Trophoblast cell (in vitro differentiated cells and primary cell): ENCODE measurements around the gene FUT7.

ENCODE experiments used
- DNase-seq, 2 donors: peaks; one replicate each; pipeline ENCODE4 v3.0.0-alpha.2; 2016
- H2AFZ ChIP-seq: 2 replicates; pipeline ENCODE4 v1.6.1; 2013; ENCODE audit warnings: low read length, moderate library complexity, mild to moderate bottlenecking; ENCODE audit not compliant: insufficient read depth, poor library complexity
- H2AK5ac ChIP-seq: 2 replicates; pipeline ENCODE4 v1.6.1; 2013; ENCODE audit warnings: mild to moderate bottlenecking, low read length
- H2BK120ac ChIP-seq: 2 replicates; pipeline ENCODE4 v1.6.1; 2013; ENCODE audit warnings: low read length, mild to moderate bottlenecking, moderate library complexity; ENCODE audit not compliant: insufficient read depth, poor library complexity
- H2BK12ac ChIP-seq: 2 replicates; pipeline ENCODE4 v1.6.1; 2013; ENCODE audit warnings: mild to moderate bottlenecking, low read length, moderate library complexity
- H2BK5ac ChIP-seq: 2 replicates; pipeline ENCODE4 v1.6.1; 2013; ENCODE audit warnings: low read length, low read depth, moderate library complexity, mild to moderate bottlenecking; ENCODE audit not compliant: poor library complexity
- H3K14ac ChIP-seq: 2 replicates; pipeline ENCODE4 v1.6.1; 2013; ENCODE audit warnings: mild to moderate bottlenecking, low read length
- H3K18ac ChIP-seq: 2 replicates; pipeline ENCODE4 v1.6.1; 2013; ENCODE audit warnings: mild to moderate bottlenecking, low read length
- H3K23ac ChIP-seq: 2 replicates; pipeline ENCODE4 v1.6.1; 2013; ENCODE audit warnings: low read length
- H3K27ac ChIP-seq: 2 replicates; pipeline ENCODE4 v1.5.1; 2013; ENCODE audit warnings: low read depth, mild to moderate bottlenecking, inconsistent platforms, low read length, moderate library complexity
- H3K27me3 ChIP-seq: 2 replicates; pipeline ENCODE4 v1.6.1; 2013; ENCODE audit warnings: inconsistent platforms, mild to moderate bottlenecking, low read length, moderate library complexity; ENCODE audit not compliant: insufficient read depth
- H3K36me3 ChIP-seq, 2 experiments: 1 replicate in 1 of 2; 2 replicates in 1 of 2; pipeline ENCODE4 v1.6.1; 2013; ENCODE audit warnings: low read length in 2 of 2, mild to moderate bottlenecking in 2 of 2, moderate library complexity in 1 of 2; ENCODE audit not compliant: insufficient read depth in 2 of 2, control insufficient read depth in 1 of 2
- H3K4ac ChIP-seq: 2 replicates; pipeline ENCODE4 v1.6.1; 2013; ENCODE audit warnings: low read depth, mild to moderate bottlenecking, low read length, moderate library complexity
- H3K4me1 ChIP-seq, 2 experiments: 1 replicate in 1 of 2; 2 replicates in 1 of 2; pipeline ENCODE4 v1.6.1; 2013; ENCODE audit warnings: low read length in 2 of 2, mild to moderate bottlenecking in 2 of 2, moderate library complexity in 1 of 2; ENCODE audit not compliant: insufficient read depth in 2 of 2, control insufficient read depth in 1 of 2
- H3K4me2 ChIP-seq: 2 replicates; pipeline ENCODE4 v1.6.1; 2013; ENCODE audit warnings: inconsistent platforms, mild to moderate bottlenecking, low read length, moderate library complexity
- H3K4me3 ChIP-seq: 2 replicates; pipeline ENCODE4 v1.5.1; 2013; ENCODE audit warnings: mild to moderate bottlenecking, low read depth, low read length, inconsistent platforms
- H3K79me1 ChIP-seq: one replicate; pipeline ENCODE4 v1.6.1; 2013; ENCODE audit warnings: low read length
- H3K79me2 ChIP-seq: 2 replicates; pipeline ENCODE4 v1.6.1; 2013; ENCODE audit warnings: low read length, mild to moderate bottlenecking; ENCODE audit not compliant: control insufficient read depth, insufficient read depth, poor library complexity
- H3K9ac ChIP-seq: 2 replicates; pipeline ENCODE4 v1.6.1; 2013; ENCODE audit warnings: mild to moderate bottlenecking, low read length
- H3K9me3 ChIP-seq: 2 replicates; pipeline ENCODE4 v1.6.1; 2013; ENCODE audit warnings: low read depth, mild to moderate bottlenecking, control low read depth, inconsistent platforms, low read length; ENCODE audit not compliant: insufficient read depth
- H4K12ac ChIP-seq: 2 replicates; pipeline ENCODE4 v1.6.1; 2013; ENCODE audit warnings: low read depth, mild to moderate bottlenecking, low read length, moderate library complexity
- H4K8ac ChIP-seq: 2 replicates; pipeline ENCODE4 v1.6.1; 2013; ENCODE audit warnings: low read depth, mild to moderate bottlenecking, low read length, moderate library complexity
- H4K91ac ChIP-seq: one replicate; pipeline ENCODE4 v1.6.1; 2013; ENCODE audit warnings: low read depth, mild to moderate bottlenecking, low read length, moderate library complexity
- WGBS: extraction: QIAGEN DNeasy Blood & Tissue Kit; methylation state at CpG from one replicate; pipeline ENCODE4 v1.1.7; 2013; ENCODE audit warnings: missing lambda C conversion rate; ENCODE audit not compliant: insufficient read length, insufficient coverage; ENCODE audit errors: extremely low coverage; 5-methylcytosine and 5-hydroxymethylcytosine counted together

FUT7 gene

GRCh38 chr9:137021568-137021978 lies 10.3 kb downstream of the FUT7 start:
- Histone ChIP-seq H2BK5ac (no peak overlapping the region), H3K79me2 (no peaks in the 10 kb centered on the region), H3K36me3 (no peaks in the 10 kb centered on the region), H4K12ac (no peak overlapping the region), H3K4me1 (no peaks in the 10 kb centered on the region), H3K27me3 (no peaks in the 10 kb centered on the region), H3K79me1 (no peaks in the 10 kb centered on the region), H4K8ac (no peak overlapping the region), H3K4me3 (no peak overlapping the region), H3K4ac (no peak overlapping the region), H2AFZ (no peak overlapping the region), H3K9me3 (peaks cover 10% of the 10 kb centered on the region), H4K91ac (no peak overlapping the region), H3K27ac (no peak overlapping the region), H2BK12ac (no peak overlapping the region), H3K14ac (no peak overlapping the region), H2AK5ac (no peak overlapping the region), H2BK120ac (no peak overlapping the region), H3K23ac (no peak overlapping the region), H3K18ac (no peak overlapping the region), H3K9ac (no peak overlapping the region), H3K4me2 (no peak overlapping the region)
- no CpG with 5 or more reads among the region's 6 CpGs for WGBS
- DNase-seq: no peak

GRCh38 chr9:137020771-137021567 lies 10.9 kb downstream of the FUT7 start:
- H2AFZ ChIP-seq: no peak overlapping the region
- no peak overlapping the region for H3K27ac ChIP-seq
- DNase-seq: no peak
- H2BK12ac ChIP-seq: no peak overlapping the region
- H3K4me1 ChIP-seq: no peaks in the 10 kb centered on the region
- WGBS: no CpG with 5 or more reads among the region's 32 CpGs
- no peak overlapping the region for H2BK5ac ChIP-seq
- no peak overlapping the region for H4K91ac ChIP-seq
- no peak overlapping the region for H3K9ac ChIP-seq
- no peak overlapping the region for H2BK120ac ChIP-seq
- H4K12ac ChIP-seq: no peak overlapping the region
- H3K18ac ChIP-seq: no peak overlapping the region
- no peaks in the 10 kb centered on the region for H3K79me1 ChIP-seq
- no peak overlapping the region for H3K4ac ChIP-seq
- no peak overlapping the region for H2AK5ac ChIP-seq
- no peaks in the 10 kb centered on the region for H3K27me3 ChIP-seq
- H3K79me2 ChIP-seq: no peaks in the 10 kb centered on the region
- no peak overlapping the region for H4K8ac ChIP-seq
- no peaks in the 10 kb centered on the region for H3K36me3 ChIP-seq
- H3K4me2 ChIP-seq: no peak overlapping the region
- peaks cover 15% of the 10 kb centered on the region for H3K9me3 ChIP-seq
- H3K23ac ChIP-seq: no peak overlapping the region
- no peak overlapping the region for H3K14ac ChIP-seq
- H3K4me3 ChIP-seq: no peak overlapping the region

GRCh38 chr9:137019891-137020683 lies 11.8 kb downstream of the FUT7 start:
- no peak overlapping the region for H3K9ac ChIP-seq
- no peaks in the 10 kb centered on the region for H3K36me3 ChIP-seq
- H3K4ac ChIP-seq: no peak overlapping the region
- no peak overlapping the region for H2BK12ac ChIP-seq
- H4K8ac ChIP-seq: no peak overlapping the region
- H3K14ac ChIP-seq: no peak overlapping the region
- no peaks in the 10 kb centered on the region for H3K79me2 ChIP-seq
- H4K12ac ChIP-seq: no peak overlapping the region
- no peak overlapping the region for H3K4me2 ChIP-seq
- no peaks in the 10 kb centered on the region for H3K27me3 ChIP-seq
- H2AFZ ChIP-seq: no peak overlapping the region
- WGBS: no CpG with 5 or more reads among the region's 34 CpGs
- no peak overlapping the region for H3K4me3 ChIP-seq
- DNase-seq: no peak
- no peak overlapping the region for H3K23ac ChIP-seq
- H2AK5ac ChIP-seq: no peak overlapping the region
- H2BK120ac ChIP-seq: no peak overlapping the region
- H3K18ac ChIP-seq: no peak overlapping the region
- H3K27ac ChIP-seq: no peak overlapping the region
- H2BK5ac ChIP-seq: no peak overlapping the region
- H3K4me1 ChIP-seq: no peaks in the 10 kb centered on the region
- H3K79me1 ChIP-seq: no peaks in the 10 kb centered on the region
- peaks cover 21% of the 10 kb centered on the region for H3K9me3 ChIP-seq
- H4K91ac ChIP-seq: no peak overlapping the region

- no peak overlapping the region for H2BK5ac ChIP-seq
- H2AK5ac ChIP-seq: no peak overlapping the region
- H3K14ac ChIP-seq: no peak overlapping the region
- H4K91ac ChIP-seq: no peak overlapping the region
- no peak overlapping the region for H4K8ac ChIP-seq
- H2BK12ac ChIP-seq: no peak overlapping the region
- no peak overlapping the region for H2AFZ ChIP-seq
- no peak overlapping the region for H3K9ac ChIP-seq
- no peak overlapping the region for H3K4me3 ChIP-seq
- no peaks in the 10 kb centered on the region for H3K27me3 ChIP-seq
- H3K79me1 ChIP-seq: no peaks in the 10 kb centered on the region
- no peak overlapping the region for H3K4ac ChIP-seq
- H2BK120ac ChIP-seq: no peak overlapping the region
- H3K9me3 ChIP-seq: peaks cover 22% of the 10 kb centered on the region
- no peaks in the 10 kb centered on the region for H3K79me2 ChIP-seq
- no peak overlapping the region for H3K23ac ChIP-seq
- no peak overlapping the region for H3K27ac ChIP-seq
- WGBS: no CpG with 5 or more reads among the region's 36 CpGs
- no peak overlapping the region for H4K12ac ChIP-seq
- no peak overlapping the region for H3K18ac ChIP-seq
- H3K36me3 ChIP-seq: no peaks in the 10 kb centered on the region
- no peak for DNase-seq
- H3K4me1 ChIP-seq: no peaks in the 10 kb centered on the region
- no peak overlapping the region for H3K4me2 ChIP-seq
These were observed 12.9 kb downstream of the FUT7 start for GRCh38 chr9:137018761-137019559.
